ENCODE measurements around the gene PARG.
"Not testable (repeated sequence)": the region's sequence is repeated elsewhere in the genome, so short reads cannot be mapped to it uniquely, and the experiment has no call there.

The PARG gene

GRCh38 chr10:49941447-49942338 is at the start of gene PARG, which contains the start of gene TIMM23B:
PARG (minus strand) TSS chr10:49942027; CDS start chr10:49941725, 302 bp downstream.
TIMM23B (plus strand) TSS chr10:49942053; CDS start chr10:49942195, 142 bp downstream.
- not testable (repeated sequence) for DNase-seq (ENCODE audit: insufficient read length, low spot score); FAIRE-seq

GRCh38 chr10:49988376-49988775 is 46.5 kb upstream of the PARG start, which contains the start of gene AGAP6:
AGAP6 (plus strand) TSS chr10:49988406; CDS start chr10:49988716, 310 bp downstream.
- not testable (repeated sequence) for DNase-seq (ENCODE audit: insufficient read length, low spot score); FAIRE-seq

GRCh38 chr10:49987207-49987606 is 45.4 kb upstream of the PARG start:
- not testable (repeated sequence) for DNase-seq (ENCODE audit: insufficient read length, low spot score); FAIRE-seq

GRCh38 chr10:49977756-49978155 is 35.9 kb upstream of the PARG start:
- not testable (repeated sequence) for DNase-seq (ENCODE audit: insufficient read length, low spot score); FAIRE-seq

GRCh38 chr10:49972094-49972493 is 30.3 kb upstream of the PARG start:
- FAIRE-seq; DNase-seq (ENCODE audit: insufficient read length, low spot score): not testable (repeated sequence)

GRCh38 chr10:49971466-49971865 is 29.6 kb upstream of the PARG start:
- not testable (repeated sequence) for FAIRE-seq; DNase-seq (ENCODE audit: insufficient read length, low spot score)

GRCh38 chr10:49970331-49970857 is 28.6 kb upstream of the PARG start:
- FAIRE-seq; DNase-seq (ENCODE audit: insufficient read length, low spot score): not testable (repeated sequence)

GRCh38 chr10:49953122-49953521 is 11.3 kb upstream of the PARG start:
- peak; percentile 88 for FAIRE-seq
- not testable (repeated sequence) for DNase-seq (ENCODE audit: insufficient read length, low spot score)

GRCh38 chr10:49952006-49952405 is 10.2 kb upstream of the PARG start:
- not testable (repeated sequence) for FAIRE-seq; DNase-seq (ENCODE audit: insufficient read length, low spot score)

GRCh38 chr10:49948737-49949136 is 6.9 kb upstream of the PARG start:
- DNase-seq (ENCODE audit: insufficient read length, low spot score); FAIRE-seq: not testable (repeated sequence)

- FAIRE-seq; DNase-seq (ENCODE audit: insufficient read length, low spot score): not testable (repeated sequence)
These were observed 6.3 kb upstream of the PARG start for GRCh38 chr10:49948142-49948541.

GRCh38 chr10:49943607-49944006 is 1.8 kb upstream of the PARG start:
- not testable (repeated sequence) for DNase-seq (ENCODE audit: insufficient read length, low spot score)
- FAIRE-seq: peak; percentile 46

- not testable (repeated sequence) for FAIRE-seq; DNase-seq (ENCODE audit: insufficient read length, low spot score)
These were observed 495 bp upstream of the PARG start for GRCh38 chr10:49942339-49942705.

- DNase-seq (ENCODE audit: insufficient read length, low spot score); FAIRE-seq: not testable (repeated sequence)
These were observed 9.7 kb downstream of the PARG start for GRCh38 chr10:49931959-49932728.

GRCh38 chr10:49931276-49931675 is 10.6 kb downstream of the PARG start:
- DNase-seq (ENCODE audit: insufficient read length, low spot score); FAIRE-seq: not testable (repeated sequence)

GRCh38 chr10:49923572-49923971 is 18.3 kb downstream of the PARG start:
- not testable (repeated sequence) for DNase-seq (ENCODE audit: insufficient read length, low spot score); FAIRE-seq

- not testable (repeated sequence) for DNase-seq (ENCODE audit: insufficient read length, low spot score); FAIRE-seq
These were observed 19.8 kb downstream of the PARG start for GRCh38 chr10:49922041-49922440.

GRCh38 chr10:49917927-49918326 is 23.9 kb downstream of the PARG start:
- not testable (repeated sequence) for DNase-seq (ENCODE audit: insufficient read length, low spot score); FAIRE-seq

GRCh38 chr10:49916451-49916850 is 25.4 kb downstream of the PARG start:
- DNase-seq (ENCODE audit: insufficient read length, low spot score); FAIRE-seq: not testable (repeated sequence)

GRCh38 chr10:49910295-49910694 is 31.5 kb downstream of the PARG start:
- not testable (repeated sequence) for FAIRE-seq; DNase-seq (ENCODE audit: insufficient read length, low spot score)

Measured in D721Med (cell line).